VCaP (cell line): Measurements from ENCODE around the gene QKI.

Experiments used
- H3K27ac ChIP-seq: fragments of 450-650 bp; 2 replicates; pipeline ENCODE4 v1.5.1; 2017
- TF ChIP-seq, protein P1 (sequence below): fragments of 450-650 bp; conservative IDR thresholded peaks from 2 replicates; pipeline ENCODE4 v1.5.1; 2017; ENCODE audit warnings: mild to moderate bottlenecking, moderate library complexity

The QKI gene

GRCh38 chr6:163602851-163603250, 188.3 kb downstream of the QKI start:
- TF ChIP-seq, protein P1, sequence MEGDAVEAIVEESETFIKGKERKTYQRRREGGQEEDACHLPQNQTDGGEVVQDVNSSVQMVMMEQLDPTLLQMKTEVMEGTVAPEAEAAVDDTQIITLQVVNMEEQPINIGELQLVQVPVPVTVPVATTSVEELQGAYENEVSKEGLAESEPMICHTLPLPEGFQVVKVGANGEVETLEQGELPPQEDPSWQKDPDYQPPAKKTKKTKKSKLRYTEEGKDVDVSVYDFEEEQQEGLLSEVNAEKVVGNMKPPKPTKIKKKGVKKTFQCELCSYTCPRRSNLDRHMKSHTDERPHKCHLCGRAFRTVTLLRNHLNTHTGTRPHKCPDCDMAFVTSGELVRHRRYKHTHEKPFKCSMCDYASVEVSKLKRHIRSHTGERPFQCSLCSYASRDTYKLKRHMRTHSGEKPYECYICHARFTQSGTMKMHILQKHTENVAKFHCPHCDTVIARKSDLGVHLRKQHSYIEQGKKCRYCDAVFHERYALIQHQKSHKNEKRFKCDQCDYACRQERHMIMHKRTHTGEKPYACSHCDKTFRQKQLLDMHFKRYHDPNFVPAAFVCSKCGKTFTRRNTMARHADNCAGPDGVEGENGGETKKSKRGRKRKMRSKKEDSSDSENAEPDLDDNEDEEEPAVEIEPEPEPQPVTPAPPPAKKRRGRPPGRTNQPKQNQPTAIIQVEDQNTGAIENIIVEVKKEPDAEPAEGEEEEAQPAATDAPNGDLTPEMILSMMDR: no peak
- no peak overlapping the region for H3K27ac ChIP-seq

DNA sequence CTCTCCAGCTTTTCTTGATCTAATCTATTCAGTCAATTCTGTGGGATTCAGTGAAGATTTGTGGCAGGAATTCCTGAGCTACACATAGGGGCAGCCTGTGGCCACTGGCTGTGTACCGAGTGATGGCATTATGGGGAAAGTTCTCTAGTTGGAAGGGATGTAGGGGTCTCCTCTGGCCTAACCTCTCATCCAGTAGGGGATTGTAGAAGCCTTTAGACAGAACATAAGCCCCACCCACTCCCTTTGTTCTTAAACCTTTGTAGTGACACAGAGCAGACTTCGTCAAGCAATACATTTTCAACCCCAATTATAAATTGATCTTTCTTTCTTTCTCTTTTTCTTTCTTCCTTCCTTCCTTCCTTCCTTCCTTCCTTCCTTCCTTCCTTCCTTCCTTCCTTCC, 188.9 kb downstream of the QKI start:
- H3K27ac ChIP-seq: no peak overlapping the region
- TF ChIP-seq, protein P1: no peak

- H3K27ac ChIP-seq: no peak overlapping the region
- TF ChIP-seq, protein P1: no peak
These were observed 191.0 kb downstream of the QKI start for GRCh38 chr6:163605385-163606097.

DNA sequence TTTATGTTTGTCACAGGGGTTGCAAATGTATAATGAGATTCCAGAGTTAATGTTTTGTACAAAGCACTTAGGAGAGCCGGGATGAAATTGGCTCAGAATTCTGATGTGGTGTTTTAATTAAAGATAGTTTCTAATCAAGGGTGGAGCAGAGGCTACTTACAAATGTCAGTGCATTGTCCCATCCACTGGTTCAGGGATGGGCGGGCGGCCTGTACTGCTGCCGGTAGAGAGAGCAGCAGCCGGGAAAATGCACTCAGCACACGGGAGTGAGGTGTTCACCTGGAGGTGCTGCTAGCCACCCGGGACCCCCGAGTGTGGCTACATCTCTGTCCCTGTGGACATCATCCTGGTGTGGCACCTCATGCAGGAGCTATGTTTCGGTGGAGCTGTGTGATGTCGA, 193.3 kb downstream of the QKI start:
- H3K27ac ChIP-seq: no peak overlapping the region
- TF ChIP-seq, protein P1: no peak

- no peak overlapping the region for H3K27ac ChIP-seq
- TF ChIP-seq, protein P1: no peak
These were observed 193.7 kb downstream of the QKI start for GRCh38 chr6:163608204-163608644.

- H3K27ac ChIP-seq: no peak overlapping the region
These were observed 197.7 kb downstream of the QKI start for GRCh38 chr6:163612200-163612599.

GRCh38 chr6:163613025-163613424, 198.5 kb downstream of the QKI start:
- no peak overlapping the region for H3K27ac ChIP-seq

More at GRCh38 chr6:163612200-163612599, 197.7 kb downstream of the QKI start:
- TF ChIP-seq, protein P1: no peak

More at GRCh38 chr6:163613025-163613424, 198.5 kb downstream of the QKI start:
- TF ChIP-seq, protein P1: no peak
